Non-pigmented ciliary epithelial cell (primary cell): Measurements from ENCODE around the gene SLC29A1.

Experiments used
- DNase-seq: peaks from one replicate; pipeline ENCODE4 v3.0.0-alpha.2; 2010; ENCODE audit warnings: low read depth

The SLC29A1 gene

DNA sequence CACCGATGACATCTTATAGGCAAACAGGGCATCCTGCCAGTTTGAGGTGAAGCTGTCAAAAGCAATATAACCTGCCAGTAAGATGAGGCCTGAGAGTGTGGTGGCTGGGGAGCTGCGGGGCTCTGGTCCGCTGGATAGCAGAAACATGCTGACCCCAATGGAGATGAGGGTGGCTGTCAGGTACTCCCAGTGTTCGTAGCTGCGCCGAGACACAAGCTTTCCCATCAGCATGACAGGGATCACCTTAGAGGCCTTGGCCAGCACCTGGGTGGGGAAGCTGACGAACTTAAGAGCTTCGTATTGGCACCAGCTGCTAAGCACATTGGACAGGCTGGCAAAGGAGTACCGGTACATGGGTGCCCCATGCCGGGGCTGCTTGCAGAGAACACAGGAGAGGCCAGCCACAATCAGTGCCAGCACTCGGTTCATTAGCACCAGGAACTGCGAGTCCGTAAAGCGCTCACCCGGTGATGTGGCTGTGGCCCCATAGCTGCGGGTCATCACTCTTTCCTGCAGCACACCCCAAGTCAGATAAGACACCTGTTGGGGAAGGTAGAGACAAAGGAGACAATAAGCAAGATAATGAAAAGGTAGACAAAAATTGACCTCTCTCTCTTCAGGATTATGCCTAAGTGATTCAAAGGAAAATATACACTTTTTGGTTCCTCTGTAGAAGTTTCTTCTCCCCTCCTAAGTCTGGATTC is 31.9 kb downstream of the SLC29A1 start:
- DNase-seq: no peak

DNA sequence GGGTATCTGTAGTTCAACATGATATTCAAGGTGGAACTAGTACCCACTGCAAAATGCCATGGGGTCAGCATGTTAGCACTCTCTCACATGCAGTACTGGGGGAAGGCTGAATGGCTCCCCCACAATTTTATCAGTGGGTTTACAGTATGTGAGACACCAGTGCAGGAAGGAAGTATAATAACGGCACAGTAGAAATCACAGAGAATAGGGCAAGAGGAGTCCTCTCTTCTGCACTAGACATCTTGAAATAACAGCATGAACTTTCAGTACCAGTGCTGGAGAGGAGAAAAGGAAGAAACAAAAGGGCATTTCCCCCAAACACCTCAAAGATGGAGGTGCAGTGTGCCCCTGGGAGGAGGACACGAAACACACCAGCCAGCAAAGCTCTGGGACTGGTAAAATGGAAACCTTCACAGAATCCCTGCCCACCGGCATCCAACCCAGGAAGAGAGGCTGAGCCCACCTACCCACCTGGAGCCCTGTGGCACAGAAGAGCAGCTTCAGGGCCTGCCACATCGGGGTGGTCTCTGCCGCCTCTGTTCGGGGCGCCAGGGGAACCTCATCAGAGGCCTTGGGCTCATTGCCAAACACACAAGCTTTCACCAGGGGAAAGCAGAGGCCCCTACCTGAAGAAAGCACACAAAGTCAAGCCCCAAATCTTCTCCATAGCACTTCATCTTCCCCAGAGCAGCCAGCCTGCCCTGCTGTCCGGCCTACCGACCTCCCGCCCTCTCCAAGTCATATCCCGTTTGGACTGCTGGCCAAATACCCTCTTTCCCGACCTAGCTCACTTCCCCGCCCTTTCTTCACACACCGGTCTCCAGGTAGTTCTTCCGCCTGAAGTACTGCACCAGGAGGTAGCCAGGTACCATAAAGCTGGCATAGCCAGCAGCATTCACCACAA is 32.7 kb downstream of the SLC29A1 start:
- no peak for DNase-seq

DNA sequence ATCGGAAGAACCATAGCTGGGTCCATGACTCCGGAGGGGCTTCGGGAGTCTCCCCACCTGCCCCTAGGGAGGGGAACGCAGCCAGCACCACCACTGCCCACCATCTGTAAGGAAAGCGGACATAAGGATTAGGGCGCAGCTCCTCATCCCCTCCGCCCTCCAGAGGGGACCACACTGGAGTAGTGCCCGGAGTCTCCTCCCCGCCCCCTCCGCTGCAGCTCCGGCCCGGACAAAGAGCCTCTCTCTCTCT is 33.3 kb downstream of the SLC29A1 start:
- no peak for DNase-seq

DNA sequence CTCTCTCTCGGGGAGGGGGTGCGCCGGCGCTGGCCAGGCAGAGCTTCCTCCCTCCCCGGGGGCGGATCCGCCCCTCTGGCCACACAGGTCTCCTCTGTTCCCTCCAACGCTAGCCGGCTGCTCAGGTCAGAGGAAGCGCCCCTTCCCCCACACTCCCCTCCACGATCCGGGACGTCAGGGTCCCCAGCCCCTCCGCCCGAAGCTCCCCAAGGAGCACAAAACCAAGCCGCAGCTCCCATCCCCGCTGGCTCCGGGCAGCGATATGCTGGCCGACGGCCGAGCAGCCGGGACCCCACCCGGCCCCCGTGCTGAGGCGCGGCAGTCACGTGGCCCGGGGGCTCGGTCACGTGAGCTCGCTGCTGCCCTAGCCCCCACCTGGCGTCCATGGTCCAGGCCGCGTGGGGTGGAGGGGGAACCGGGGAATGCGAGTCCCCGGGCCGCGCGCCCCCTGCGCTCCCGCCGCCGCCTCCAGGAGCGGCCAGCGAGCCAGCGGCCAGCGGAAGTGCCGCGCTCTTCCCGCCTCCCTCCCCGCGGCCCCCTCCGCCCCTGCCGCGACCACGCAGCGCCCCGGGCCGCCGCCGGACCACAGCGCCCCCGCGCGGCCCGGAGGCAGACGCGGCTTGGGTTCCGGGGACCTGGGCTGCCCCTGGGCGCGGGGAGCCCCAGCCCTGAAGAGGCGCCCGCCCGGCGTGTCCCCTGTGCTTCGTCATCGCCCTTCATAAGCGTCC is 33.8 kb downstream of the SLC29A1 start, which contains the start of gene SLC35B2:
Gene SLC35B2 (minus strand): TSS at position 504 of the 728 bp plus-strand sequence. CDS start 118 bp downstream, at position 386.
- DNase-seq: no peak

DNA sequence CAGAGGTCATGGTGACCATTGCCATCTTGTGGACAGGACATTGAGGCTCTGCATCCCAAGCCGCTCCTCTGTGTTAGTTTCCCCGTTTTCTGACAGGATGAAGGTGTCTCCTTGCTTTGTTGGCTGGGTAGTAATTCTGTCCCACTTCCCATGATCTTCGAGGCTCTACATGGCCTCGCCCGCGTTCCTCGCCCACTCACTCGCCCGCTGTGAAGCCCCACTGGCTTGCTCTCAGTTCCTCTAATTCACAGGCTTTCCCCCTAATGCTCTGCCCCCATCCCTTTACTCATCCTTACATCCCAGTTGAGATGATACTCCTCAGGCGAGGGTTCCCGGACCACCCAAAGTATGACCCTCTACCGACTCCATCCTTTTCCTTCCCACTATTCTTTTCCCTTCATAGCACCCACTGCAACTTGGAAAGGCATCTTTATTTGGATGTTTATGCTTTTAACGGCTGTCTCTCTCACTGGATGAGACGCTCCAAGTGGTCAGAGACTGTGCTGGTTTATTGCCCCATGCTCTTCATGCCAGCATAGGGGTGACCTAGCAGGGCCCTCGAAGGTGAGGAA is 34.4 kb downstream of the SLC29A1 start:
- no peak for DNase-seq

DNA sequence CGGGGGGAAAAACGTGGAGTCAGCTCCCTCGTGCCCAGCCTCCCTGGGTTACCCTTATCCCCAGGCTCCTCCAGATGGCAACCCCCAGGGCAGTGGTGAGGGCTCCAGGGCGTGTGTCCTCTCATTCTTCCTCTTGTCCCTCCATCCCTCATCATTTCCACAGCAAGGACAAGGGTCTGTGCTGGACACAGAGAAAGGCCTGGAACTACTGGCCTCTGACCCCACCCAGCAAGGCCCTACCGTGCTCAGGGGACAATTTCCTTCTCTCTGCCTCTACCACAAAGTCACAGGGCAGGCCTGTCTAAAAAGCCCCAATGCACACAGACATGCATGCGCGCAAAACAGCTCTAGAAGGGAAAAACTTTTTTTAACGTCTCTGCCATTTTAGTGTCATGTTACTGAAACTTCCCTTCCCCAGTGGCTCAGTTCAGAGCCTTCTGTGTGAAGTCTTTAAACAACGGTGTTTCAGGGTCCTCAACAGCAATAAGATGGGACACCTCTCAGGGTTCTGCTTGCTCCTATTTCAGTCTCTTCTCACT is 35.0 kb downstream of the SLC29A1 start:
- DNase-seq: no peak

DNA sequence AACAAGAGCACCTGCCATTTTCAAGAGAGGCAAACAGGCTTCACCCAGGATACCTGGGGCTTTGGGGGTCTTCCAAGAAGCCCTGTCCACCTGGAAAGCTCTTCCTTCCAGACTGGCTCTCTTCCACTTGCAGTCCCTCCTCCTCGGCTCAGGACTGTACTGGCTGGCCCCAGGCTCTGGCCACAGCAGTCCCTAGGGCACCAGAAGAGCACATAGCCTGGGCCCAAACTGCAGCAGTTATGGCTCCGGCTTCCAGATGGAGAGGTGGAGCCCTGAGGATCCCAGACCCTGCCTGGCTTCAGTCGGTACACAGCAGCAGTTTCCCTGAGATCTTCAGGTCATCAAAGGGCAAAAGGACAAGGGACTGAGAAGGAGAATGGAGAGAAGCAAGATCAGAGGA is 35.5 kb downstream of the SLC29A1 start:
- DNase-seq: no peak

DNA sequence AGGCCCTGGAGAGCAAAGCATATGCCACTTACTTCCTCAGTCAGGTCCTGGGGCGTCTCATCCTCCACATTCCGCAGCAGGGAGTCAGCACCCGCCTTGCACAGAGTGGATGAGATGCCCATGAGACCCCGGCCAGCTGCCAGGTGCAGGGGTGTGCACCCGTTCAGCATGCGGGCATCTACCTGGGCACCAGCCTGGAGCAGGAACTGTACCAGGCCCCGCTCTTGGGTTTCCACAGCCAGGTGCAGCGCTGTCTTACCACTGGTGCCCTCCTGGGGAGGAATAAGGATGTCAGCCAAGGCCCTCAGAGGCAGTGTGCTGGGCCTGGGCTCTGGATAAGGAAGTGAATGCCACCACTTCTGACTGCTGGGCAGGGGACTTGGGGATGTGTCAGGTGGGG is 36.6 kb downstream of the SLC29A1 start:
- DNase-seq: no peak

DNA sequence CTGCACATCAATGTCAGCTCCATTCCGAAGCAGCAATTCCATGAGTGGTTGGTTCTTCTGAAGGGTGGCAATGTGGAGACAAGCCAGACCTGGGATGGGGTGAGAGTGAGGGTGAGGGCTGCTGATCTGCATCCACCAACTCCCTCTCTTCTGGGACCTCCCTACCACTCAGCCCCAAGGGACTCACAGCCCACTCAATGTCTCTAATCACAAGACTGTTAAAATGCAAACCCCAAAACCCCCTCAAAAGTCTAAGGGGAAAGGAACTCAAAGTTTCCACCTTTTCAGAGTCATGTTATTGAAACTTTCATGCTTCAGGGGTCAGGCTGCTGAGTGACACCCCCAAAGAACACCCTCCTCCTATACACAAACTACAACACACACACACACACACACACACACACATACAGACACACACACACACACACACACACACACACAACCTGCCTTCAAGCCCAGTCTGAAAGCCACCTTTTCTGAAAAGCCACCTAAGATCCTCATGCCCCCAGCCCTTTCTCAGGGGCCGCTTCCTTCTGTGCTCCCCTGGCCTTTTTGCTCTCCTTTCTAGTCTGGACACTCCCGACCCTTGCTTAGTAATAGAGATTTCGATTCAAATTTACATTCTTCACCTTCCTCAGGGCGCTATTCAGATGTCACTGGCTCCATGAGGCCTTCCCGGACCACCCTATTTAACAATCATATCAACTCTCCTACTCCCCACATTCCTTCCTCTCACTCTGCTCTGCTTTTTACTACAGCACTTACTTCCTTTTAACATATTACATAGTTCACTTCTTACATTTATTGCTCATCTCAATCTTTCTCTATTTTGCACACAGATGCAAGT is 37.3 kb downstream of the SLC29A1 start:
- no peak for DNase-seq

DNA sequence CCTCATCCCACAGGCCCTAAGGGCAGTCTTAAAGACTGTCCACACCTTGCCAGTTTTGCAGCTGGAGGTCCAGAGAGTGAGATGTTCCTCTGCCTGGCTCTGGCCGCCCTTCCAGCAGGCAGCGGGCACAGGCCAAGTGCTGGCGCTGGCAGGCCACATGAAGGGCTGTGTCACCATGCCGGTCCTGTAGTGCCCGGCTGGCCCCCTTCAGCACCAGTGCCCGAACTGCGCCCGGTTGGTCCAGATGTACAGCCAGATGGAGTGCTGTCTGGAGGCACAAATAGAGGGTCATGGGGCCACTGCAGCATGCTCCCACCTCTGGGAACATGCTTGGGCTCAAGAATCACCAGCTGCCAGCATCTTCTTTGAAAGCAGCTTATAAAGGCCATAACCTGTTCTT is 38.2 kb downstream of the SLC29A1 start:
- DNase-seq: no peak

DNA sequence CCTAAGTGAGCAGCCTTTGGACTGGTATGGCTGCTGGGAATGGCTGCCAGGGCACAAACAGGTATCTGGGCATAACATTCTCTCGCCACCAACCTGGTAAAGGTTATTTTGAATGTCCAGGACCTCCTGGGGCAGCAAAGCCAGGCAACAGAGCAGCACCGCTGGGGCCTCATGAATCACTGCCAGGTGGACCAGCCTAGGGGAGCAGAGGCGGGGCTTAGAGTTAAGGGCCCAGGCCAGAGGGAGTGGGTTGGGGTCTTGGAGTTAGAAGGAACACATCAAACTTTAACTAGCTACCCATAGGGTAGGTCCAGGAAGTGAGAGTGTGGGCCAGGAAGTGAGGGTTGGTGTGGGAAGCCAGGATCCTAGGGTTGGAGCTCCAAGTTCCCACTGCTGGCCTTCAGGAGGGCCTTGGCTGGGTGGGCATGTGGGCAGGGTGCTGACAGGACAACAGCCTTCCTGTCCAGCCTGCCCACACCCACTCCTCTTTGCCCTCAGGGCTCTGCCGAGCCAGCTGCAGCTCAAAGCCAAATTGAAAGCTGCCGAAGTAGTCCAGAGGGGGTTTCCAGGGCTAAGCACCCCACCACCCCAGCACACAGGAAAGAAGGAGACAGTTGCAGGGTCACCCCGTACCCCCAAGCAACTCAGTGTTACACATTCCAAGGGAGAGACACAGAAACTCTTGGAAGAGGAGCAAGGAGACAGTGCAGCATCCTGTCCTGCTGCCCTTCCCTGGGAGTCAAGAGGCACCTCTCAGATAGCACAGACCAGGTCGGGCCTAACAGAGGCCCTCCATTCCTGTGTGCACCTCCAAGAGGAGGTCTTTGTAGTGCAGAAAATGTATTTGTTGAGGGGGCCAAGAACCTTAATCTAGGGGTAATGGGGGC is 39.3 kb downstream of the SLC29A1 start:
- DNase-seq: no peak

DNA sequence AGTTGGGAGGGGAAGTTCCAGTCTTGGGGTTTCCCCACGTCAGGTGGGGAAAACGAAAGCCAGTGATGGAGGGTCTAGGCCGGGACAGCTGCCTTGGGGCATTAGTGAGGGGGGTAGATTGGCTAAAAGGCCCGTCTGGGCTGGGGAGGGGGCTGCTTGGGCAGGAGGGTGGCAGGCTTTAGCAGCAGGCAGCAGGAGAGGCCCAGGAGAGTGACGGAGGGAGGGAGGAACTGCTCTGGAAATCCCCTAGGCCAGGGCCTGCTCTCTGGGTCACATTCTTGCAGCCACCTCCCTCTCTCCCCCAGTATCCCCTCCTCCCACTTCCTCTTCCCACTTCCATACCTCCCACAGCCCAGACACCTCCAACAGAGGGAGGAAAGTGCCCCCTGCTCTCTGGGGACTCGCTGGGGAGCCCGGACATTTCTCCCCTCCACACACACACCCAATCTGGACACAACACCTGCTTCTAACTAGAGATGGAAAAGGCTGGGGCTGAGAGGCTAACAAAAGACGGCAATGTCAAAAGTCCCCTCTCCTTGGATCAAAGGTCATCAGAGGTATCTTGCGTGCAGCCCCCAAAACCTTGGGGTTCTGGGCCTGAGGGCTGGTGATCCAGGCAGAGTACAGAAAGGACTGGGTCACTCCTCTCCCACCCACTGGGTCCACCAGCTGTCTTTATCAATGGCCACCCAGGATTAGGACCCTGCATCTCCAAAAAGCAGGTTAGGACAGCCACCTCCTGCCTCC is 40.1 kb downstream of the SLC29A1 start:
- no peak for DNase-seq

DNA sequence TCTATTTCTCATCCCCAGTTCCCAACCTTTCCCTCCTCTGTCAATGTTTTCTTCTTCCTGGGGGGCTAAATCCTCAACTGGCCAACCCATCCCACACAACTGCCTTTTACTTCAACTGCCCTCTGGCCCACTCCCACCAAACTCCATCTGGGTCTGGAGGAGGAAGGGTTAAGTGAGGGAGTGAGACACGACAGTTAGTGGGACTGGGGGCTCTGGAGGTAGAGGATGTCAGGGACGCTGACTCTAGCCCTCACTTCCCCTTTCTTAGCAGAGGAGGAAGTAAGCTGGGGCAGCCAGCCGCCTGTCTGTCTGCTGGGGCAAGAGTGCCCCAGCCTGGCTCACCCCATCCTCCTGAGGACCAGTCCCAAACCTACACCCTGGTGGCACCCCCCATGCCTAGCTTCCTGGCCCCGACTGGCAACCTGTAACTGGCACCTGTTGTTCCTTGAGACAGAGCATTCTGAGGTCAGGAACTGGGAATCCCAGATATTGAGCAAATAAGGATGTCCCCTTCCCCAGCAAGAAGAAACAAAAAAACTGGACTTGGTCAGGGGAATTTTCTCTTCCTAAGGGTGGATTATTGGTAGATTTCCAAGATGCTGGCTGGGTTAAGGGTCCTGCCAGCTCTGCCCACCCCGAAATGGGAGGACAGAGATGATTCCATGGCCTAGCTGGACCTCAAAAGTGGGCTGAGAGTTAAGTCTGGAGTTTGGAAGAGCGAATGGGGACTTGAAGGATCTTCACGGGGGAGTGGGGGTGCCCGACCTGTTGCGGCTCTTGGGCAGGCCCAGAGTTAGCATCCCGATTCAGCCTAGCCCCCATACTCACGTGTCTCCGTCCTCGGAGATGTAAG is 41.0 kb downstream of the SLC29A1 start:
- no peak for DNase-seq

DNA sequence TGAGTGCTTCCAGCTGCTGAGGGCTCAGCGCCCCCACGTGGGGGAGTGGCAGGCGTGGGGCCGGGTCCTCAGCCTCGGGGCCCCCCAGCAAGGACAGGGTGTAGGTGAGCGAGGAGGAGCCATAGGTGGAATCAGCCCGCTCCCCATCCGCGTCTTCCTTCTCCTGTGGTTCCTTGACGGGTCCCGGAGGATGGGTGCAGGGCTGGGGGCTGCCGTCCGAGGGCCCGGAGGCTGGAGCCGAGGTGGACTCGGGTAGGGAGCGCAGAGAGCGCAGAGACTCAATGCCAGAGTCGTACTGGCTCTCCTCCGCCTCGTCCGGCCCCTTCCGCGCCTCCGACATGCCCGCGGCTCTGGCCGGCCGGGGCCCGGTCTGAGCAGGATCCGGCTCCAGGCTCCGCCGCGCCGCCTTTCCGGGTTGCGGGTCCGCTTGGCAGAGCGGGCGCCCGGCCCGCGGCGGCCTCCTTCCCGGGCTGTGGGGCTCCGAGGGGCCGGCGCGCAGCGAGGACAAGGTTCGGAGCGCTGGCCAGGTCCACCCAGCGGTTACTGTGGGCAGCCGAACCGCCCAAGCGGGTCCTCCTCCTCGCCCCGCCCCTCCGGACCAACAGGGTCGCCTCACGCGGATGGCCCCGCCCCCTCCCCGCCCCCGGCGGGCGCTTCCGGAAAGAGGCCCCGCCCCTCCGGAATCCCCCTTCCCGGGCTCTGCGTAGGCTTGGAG is 41.8 kb downstream of the SLC29A1 start, which contains the start of gene NFKBIE:
Gene NFKBIE (minus strand): TSS at position 545 of the 715 bp plus-strand sequence. CDS start 205 bp downstream, at position 340.
- no peak for DNase-seq

DNA sequence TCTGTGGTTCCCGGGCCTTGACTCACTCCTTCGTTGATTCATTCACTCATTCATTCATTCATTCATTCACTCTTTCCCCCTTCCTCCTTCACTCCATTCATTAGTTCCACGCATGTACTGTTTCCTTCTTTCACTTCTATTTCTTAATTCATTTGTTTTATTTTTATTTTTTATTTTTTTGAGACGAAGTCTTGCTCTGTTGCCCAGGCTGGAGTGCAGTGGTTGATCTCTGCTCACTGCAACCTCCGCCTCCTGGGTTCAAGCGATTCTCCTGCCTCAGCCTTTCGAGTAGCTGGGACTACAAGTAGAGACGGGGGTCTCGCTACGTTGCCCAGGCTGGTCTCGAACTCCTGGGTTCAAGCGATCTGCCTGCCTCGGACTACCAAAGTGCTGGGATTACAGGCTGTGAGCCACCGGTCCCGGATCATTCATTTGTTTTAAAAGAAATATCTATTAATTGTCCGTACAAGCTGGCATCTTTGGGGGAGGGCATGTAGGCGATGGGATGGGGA is 42.4 kb downstream of the SLC29A1 start:
- DNase-seq: no peak

DNA sequence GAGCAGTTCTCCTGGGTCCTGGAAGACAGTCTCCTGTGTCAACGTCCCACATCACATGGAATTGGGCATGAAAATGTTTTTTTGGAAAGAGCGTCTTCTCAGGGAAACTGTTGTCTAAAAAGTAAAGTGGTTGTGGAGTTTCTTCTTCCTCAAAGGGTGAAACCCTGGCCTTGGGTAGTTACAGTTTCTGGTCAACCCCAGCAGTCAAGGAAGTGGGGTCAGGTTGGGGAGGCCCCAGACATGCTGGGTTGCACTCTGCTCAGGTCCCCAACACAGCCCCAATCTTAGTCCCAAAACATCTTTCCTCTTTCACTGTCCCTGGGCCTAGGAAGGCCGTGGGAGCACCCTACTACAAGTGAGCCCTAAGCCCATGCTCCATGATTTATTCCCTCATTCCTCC is 43.0 kb downstream of the SLC29A1 start:
- no peak for DNase-seq

DNA sequence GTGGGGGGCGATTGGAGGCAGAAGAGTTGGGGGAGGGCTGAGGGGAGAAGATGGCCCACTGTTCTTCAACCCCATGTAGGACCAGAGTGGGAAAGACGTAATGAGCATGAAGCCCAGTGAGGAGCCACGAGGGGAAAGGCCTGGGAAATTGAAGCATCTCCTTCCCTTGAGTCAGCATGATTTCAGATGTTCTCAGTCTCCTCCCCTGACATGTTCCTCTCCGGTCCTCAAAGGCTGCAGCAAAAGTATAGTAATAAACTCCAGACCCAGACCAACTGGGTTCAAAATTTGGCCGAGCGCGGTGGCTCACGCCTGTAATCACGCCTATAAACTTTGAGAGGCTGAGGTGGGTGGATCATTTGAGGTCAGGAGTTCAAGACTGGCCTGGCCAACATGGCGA is 43.9 kb downstream of the SLC29A1 start:
- no peak for DNase-seq
